Glutamatergic neuron (in vitro differentiated cells): ENCODE results near the gene KIAA1671. TPM values are rescaled to one million over a fixed set of nuclear protein-coding genes. Genes with fewer than 3 reads are reported as not detected.

ENCODE experiments used
- DNase-seq: peaks from one replicate; pipeline ENCODE4 v3.0.0; 2022
- H3K27ac Mint-ChIP-seq: one replicate; pipeline ENCODE4 v1.8.0; 2020; ENCODE audit warnings: mild to moderate bottlenecking, mixed read lengths, inconsistent platforms; ENCODE audit not compliant: unreplicated experiment
- H3K27me3 Mint-ChIP-seq: one replicate; pipeline ENCODE4 v1.8.0; 2020; ENCODE audit warnings: mild to moderate bottlenecking, moderate library complexity, mixed read lengths, inconsistent platforms; ENCODE audit not compliant: unreplicated experiment
- H3K36me3 Mint-ChIP-seq: one replicate; pipeline ENCODE4 v1.8.0; 2020; ENCODE audit warnings: mild to moderate bottlenecking, mixed read lengths, inconsistent platforms; ENCODE audit not compliant: unreplicated experiment
- H3K4me1 Mint-ChIP-seq: one replicate; pipeline ENCODE4 v1.8.0; 2020; ENCODE audit warnings: mild to moderate bottlenecking, low read depth, mixed read lengths, inconsistent platforms; ENCODE audit not compliant: unreplicated experiment
- H3K4me3 Mint-ChIP-seq: one replicate; pipeline ENCODE4 v1.8.0; 2020; ENCODE audit warnings: mild to moderate bottlenecking, mixed read lengths, inconsistent platforms; ENCODE audit not compliant: unreplicated experiment
- H3K9me3 Mint-ChIP-seq: one replicate; pipeline ENCODE4 v1.8.0; 2020; ENCODE audit warnings: mild to moderate bottlenecking, moderate library complexity, mixed read lengths, inconsistent platforms; ENCODE audit not compliant: unreplicated experiment
- total RNA-seq: library from RNA; stranded (reverse); fragmentation: NEBNext Ultra II Directional; extraction: Animal tissue kit (Norgen Biotek cat#: 25700); gene quantifications from one replicate; pipeline ENCODE4 v1.2.1, GENCODE V29; 2021; ENCODE audit not compliant: unreplicated experiment
- TF ChIP-seq, protein P1 (sequence below): fragments of 200-600 bp; sonication (generic); IDR thresholded peaks from one replicate; pipeline ENCODE4 v1.5.0; 2021; ENCODE audit not compliant: partially characterized antibody, unreplicated experiment

KIAA1671 gene
- total RNA-seq, 1 donor from 2014 or later: 15.3 TPM

DNA sequence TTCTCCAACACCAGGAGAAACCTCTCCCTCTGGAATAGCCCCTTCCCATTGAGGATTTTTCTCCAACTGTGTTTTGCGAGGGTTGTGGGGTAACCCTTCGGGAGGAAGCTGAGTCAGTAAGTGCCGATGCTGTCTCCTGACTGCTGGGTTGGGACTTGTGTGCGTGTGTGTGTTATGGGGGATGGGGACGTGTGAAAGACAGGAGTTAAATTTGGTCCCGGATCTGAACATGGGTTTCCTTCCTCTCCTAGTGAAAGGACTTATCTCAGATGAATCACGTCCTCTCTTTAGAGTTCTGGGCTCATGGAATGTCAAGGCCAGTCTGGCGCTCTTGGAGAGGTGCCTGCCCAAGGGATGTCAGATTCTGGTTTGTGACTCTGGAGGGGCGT is 33.3 kb downstream of the KIAA1671 start:
- no peak for DNase-seq

DNA sequence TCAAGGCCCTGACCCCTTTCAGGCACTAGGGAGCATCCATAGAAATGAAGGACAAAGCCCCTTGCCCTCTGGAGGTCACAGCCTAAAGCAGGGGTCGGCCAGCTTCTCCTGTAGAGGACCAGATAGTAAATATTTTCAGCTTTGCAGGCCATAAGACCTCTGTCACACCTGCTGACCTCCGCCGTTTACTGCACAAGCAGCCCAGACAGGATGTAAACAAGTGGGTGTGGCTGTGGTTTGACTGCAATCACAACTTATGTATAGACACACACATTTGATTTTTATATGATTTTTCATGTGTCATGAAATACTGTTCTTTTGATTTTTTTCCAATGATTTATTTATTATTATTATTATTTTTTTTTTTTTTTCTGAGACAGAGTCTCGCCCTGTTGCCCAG is 34.3 kb downstream of the KIAA1671 start:
- Mint-ChIP-seq H3K4me1 (peaks cover 24% of the 10 kb centered on the region), H3K36me3 (no peaks in the 10 kb centered on the region), H3K27ac (no peak overlapping the region), H3K27me3 (peaks cover 4% of the 10 kb centered on the region), H3K4me3 (no peak overlapping the region), H3K9me3 (peaks cover 2% of the 10 kb centered on the region)
- DNase-seq: no peak
- TF ChIP-seq, protein P1, sequence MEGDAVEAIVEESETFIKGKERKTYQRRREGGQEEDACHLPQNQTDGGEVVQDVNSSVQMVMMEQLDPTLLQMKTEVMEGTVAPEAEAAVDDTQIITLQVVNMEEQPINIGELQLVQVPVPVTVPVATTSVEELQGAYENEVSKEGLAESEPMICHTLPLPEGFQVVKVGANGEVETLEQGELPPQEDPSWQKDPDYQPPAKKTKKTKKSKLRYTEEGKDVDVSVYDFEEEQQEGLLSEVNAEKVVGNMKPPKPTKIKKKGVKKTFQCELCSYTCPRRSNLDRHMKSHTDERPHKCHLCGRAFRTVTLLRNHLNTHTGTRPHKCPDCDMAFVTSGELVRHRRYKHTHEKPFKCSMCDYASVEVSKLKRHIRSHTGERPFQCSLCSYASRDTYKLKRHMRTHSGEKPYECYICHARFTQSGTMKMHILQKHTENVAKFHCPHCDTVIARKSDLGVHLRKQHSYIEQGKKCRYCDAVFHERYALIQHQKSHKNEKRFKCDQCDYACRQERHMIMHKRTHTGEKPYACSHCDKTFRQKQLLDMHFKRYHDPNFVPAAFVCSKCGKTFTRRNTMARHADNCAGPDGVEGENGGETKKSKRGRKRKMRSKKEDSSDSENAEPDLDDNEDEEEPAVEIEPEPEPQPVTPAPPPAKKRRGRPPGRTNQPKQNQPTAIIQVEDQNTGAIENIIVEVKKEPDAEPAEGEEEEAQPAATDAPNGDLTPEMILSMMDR: no peak

More for the DNA sequence above, 33.3 kb downstream of the KIAA1671 start:
- TF ChIP-seq, protein P1: no peak
- H3K9me3 Mint-ChIP-seq: peaks cover 2% of the 10 kb centered on the region
- no peak overlapping the region for H3K4me3 Mint-ChIP-seq
- peaks cover 24% of the 10 kb centered on the region for H3K4me1 Mint-ChIP-seq
- H3K27ac Mint-ChIP-seq: peak overlapping the region; percentile 79
- peaks cover 7% of the 10 kb centered on the region for H3K27me3 Mint-ChIP-seq
- H3K36me3 Mint-ChIP-seq: no peaks in the 10 kb centered on the region

DNA sequence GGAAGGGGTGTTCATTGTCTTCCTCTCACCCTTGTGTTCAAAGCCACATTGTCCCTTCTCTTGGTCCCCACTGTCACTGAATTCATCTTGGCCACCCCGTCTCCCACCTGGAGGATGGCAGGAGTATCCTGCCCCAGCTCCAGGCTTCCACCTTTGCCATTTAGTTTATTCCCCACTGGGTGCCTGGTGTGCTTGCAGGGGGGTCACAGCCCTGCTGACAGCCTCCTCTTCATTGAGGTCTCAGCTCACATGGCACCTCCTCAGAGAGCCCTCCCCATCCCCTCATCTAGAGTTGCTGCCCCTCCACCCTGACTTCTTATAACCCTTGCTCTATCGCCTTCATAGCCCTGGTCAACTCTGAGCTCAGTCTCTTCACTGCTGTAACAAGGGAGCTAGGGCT is 36.6 kb downstream of the KIAA1671 start:
- Mint-ChIP-seq H3K36me3 (no peaks in the 10 kb centered on the region), H3K9me3 (peaks cover 2% of the 10 kb centered on the region), H3K27ac (no peak overlapping the region), H3K4me1 (peaks cover 22% of the 10 kb centered on the region), H3K4me3 (no peak overlapping the region), H3K27me3 (peaks cover 9% of the 10 kb centered on the region)
- TF ChIP-seq, protein P1: no peak
- DNase-seq: no peak

DNA sequence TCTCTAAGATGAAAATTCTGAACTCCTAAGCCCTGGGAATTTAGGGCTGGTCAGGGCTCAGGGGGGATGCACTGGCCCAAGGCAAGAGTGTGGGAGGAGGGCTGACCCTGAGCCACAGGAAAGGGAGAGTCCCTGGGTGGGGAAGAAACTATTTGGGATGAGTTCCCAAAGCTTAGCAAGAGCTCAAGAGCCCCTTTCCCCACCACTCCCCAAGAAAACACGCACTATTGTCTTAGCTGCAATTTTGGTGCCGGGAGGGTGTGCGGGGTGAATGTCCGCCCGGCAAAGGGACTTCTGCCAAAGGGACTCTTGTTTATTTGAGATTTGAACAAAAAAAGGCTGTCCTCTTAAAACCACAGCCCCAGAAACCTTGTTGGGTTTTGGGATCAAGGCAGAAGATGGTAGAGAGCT is 37.0 kb downstream of the KIAA1671 start:
- TF ChIP-seq, protein P1: no peak
- DNase-seq: no peak
- no peaks in the 10 kb centered on the region for H3K36me3 Mint-ChIP-seq

DNA sequence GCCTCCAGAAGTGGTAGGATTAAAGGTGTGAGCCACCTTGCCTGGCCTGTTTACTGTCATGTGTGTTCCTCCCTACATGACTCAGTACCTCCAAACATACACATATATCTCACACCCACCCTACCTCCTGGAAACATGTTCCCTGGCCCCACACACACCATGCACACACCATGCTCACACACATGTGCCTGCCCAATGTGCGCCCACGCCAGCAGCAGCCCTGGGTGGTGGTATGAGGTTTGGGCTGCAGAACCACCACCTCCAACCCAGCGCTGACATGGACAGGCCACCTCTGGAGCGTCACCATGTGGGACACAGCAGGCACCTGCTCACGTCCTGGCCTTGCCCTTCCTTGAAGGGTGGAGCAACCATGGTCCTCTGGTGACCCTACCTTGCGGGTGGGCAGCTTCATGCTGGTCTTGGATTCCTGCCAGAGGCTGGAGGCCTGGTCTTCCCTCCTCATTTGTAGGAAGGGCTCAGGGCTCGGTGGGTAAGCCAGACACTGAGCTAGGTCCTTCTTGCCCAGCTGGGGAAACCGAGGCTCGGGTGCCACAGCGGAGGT is 37.9 kb downstream of the KIAA1671 start:
- TF ChIP-seq, protein P1: no peak
- H3K36me3 Mint-ChIP-seq: no peaks in the 10 kb centered on the region

More for the DNA sequence above, 37.0 kb downstream of the KIAA1671 start:
- Mint-ChIP-seq H3K27me3 (peaks cover 9% of the 10 kb centered on the region), H3K27ac (no peak overlapping the region), H3K9me3 (peaks cover 2% of the 10 kb centered on the region), H3K4me3 (no peak overlapping the region), H3K4me1 (peaks cover 26% of the 10 kb centered on the region)

More for the DNA sequence above, 37.9 kb downstream of the KIAA1671 start:
- no peak for DNase-seq
- Mint-ChIP-seq H3K9me3 (no peaks in the 10 kb centered on the region), H3K4me3 (no peak overlapping the region), H3K27me3 (peaks cover 9% of the 10 kb centered on the region), H3K27ac (no peak overlapping the region), H3K4me1 (peaks cover 22% of the 10 kb centered on the region)
